GM12872 (cell line): Measurements from ENCODE around the gene SPATA7.

Experiments used
- TF ChIP-seq, protein P1 (sequence below): IDR thresholded peaks from 3 replicates; pipeline ENCODE4 v1.5.1; 2011; ENCODE audit warnings: low read depth, mild to moderate bottlenecking, low read length, moderate library complexity; ENCODE audit not compliant: insufficient read depth

Gene SPATA7

DNA sequence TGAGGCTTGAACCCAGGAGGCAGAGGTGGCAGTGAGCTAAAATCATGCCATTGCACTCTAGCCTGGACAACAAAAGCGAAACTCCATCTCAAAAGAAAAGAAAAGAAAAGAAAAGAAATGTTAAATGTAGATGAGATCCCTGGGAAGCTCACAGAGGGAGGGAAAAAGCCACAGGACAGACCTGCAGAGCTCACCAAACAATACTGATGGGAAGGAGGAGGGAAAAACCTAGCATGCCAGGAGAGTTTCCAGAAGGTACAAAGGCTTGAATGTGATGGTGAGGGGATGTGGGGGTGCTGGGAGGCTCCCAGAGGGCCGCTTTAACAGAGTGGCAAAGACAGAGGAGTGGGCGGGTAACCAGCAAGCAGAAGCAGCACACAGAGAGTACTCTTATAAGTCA is 97.1 kb downstream of the SPATA7 start:
- TF ChIP-seq, protein P1, sequence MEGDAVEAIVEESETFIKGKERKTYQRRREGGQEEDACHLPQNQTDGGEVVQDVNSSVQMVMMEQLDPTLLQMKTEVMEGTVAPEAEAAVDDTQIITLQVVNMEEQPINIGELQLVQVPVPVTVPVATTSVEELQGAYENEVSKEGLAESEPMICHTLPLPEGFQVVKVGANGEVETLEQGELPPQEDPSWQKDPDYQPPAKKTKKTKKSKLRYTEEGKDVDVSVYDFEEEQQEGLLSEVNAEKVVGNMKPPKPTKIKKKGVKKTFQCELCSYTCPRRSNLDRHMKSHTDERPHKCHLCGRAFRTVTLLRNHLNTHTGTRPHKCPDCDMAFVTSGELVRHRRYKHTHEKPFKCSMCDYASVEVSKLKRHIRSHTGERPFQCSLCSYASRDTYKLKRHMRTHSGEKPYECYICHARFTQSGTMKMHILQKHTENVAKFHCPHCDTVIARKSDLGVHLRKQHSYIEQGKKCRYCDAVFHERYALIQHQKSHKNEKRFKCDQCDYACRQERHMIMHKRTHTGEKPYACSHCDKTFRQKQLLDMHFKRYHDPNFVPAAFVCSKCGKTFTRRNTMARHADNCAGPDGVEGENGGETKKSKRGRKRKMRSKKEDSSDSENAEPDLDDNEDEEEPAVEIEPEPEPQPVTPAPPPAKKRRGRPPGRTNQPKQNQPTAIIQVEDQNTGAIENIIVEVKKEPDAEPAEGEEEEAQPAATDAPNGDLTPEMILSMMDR = no peak
